GM18907 (cell line): ENCODE measurements around the gene HSH2D.
"Not testable (repeated sequence)": the region's sequence is repeated elsewhere in the genome, so short reads cannot be mapped to it uniquely, and the experiment has no call there.

Experiments used
- ATAC-seq: cut with Tn5 transposase; IDR thresholded peaks from one replicate; pipeline ENCODE4 v1.9.1; 2021; ENCODE audit warnings: mild to moderate bottlenecking, moderate library complexity; ENCODE audit not compliant: unreplicated experiment

The HSH2D gene

GRCh38 chr19:16119075-16119857 lies 24.2 kb upstream of the HSH2D start:
- ATAC-seq: not testable (repeated sequence)

DNA sequence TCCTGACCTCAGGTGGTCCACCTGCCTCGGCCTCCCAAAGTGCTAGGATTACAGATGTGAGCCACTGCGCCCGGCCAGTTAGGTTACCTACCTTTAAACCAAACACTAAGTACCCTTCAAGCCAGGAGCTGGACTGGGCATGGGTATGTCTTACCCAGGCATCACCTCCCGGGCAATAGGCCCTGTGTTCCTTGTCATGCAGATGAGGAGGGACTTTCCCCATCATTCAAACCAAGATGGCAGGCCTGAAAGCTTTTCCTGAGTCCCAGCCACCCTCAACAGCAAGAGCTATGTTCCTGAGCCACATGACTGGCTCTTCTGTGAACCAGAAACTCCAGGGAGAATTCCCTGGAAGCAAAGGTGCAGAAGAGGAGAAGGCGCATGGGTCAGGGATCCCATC lies 22.3 kb upstream of the HSH2D start:
- no peak for ATAC-seq

DNA sequence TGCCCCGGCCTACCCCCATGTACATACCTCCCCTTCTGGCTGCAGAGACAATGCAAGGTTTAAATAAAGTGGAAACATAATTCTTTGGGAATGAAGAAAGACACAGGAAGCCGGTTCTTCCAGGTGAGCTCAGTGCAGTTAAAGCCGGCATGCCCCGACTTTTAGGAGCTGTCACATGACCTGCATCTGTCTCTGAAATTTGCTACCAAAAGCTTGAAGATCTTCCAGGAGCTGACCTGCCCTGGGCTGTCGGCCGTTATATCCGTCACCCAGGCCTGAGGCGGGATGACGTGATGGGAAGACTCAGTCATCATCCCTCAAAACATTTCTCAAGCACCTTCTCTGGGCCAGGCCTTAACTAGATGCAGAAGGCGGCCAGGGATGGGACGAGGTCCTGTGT lies 21.5 kb upstream of the HSH2D start:
- ATAC-seq: no peak

DNA sequence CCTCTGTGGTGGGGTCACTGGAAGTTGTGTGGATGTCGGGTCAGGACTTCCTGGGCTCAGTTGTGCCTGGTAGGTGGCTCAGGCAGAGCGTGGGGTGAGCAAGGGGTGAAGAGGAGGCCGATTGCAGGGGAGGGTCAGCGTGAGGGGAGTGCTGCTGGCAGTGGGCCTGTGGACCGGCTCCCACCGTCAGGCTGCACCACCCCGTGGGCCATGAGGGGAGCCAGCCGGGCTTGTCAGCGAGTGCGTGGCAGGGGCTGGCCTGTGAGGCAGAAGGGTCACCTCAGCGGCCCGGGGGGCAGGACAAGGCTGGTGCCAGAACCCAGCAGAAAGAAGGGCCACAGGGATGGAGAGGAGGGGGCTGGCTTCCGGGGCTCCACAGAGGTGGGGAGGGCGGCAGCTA lies 18.5 kb upstream of the HSH2D start:
- ATAC-seq: no peak

- ATAC-seq: no peak
These were observed 17.6 kb upstream of the HSH2D start for GRCh38 chr19:16125737-16126495.

DNA sequence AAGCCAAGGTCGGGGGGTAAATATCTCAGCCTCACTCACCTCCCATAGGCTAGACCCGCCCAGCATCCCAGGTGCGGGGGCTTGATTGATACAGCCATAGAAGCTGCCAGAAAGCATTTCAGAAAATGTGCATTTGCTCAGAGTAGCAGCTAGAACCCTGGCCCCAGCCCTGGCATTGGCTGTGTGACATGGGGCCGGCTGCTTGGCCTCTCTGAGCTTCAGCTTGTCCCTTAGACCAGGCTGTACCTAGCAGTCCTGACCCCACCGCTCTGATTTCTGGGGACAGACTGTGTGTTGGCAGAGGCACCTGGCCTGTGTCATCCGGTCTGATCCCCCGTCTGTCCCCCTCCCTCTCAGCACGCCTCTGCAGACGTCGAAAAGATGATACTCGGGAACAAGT lies 16.4 kb upstream of the HSH2D start:
- ATAC-seq: no peak

- ATAC-seq: no peak
These were observed 15.6 kb upstream of the HSH2D start for GRCh38 chr19:16127776-16128371.

- ATAC-seq: no peak
These were observed 11.8 kb upstream of the HSH2D start for GRCh38 chr19:16131648-16132047.

DNA sequence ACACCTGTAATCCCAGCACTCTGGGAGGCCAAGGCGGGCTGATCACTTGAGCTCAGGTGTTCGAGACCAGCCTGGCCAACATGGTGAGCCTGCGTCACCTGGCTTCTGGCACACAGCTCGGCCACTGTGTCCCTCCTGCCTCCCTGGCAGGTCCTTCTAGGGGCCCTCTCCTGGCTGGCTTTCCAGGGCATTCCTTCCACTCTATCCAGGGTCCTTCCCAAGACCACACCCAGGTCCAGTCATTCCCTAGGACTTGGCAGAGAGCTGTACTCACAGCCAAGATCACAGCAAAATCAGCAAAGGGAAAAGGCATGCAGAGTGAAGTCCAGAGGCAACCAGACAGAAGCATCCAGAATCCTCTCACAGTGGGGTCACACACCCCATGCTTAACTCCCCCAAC lies 9.7 kb upstream of the HSH2D start:
- no peak for ATAC-seq

DNA sequence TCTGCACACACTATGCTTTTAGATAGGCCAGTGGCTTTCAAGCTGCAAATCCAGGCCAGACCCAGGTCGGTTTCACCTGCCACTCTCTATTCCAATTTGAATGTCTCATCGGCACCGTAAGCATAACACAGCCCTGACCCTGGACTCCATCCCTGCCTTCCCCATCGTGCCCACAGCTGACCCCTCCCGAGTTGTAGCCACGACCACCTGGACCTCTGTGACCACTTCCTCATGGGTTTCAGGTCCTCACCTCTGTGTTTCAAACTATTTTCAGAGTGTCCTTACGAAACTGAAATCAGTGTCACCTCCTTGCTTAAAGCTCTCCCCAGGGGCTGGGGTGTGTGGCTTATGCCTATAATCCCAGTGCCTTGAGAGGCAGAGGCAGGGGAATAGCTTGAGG lies 9.0 kb upstream of the HSH2D start:
- no peak for ATAC-seq

DNA sequence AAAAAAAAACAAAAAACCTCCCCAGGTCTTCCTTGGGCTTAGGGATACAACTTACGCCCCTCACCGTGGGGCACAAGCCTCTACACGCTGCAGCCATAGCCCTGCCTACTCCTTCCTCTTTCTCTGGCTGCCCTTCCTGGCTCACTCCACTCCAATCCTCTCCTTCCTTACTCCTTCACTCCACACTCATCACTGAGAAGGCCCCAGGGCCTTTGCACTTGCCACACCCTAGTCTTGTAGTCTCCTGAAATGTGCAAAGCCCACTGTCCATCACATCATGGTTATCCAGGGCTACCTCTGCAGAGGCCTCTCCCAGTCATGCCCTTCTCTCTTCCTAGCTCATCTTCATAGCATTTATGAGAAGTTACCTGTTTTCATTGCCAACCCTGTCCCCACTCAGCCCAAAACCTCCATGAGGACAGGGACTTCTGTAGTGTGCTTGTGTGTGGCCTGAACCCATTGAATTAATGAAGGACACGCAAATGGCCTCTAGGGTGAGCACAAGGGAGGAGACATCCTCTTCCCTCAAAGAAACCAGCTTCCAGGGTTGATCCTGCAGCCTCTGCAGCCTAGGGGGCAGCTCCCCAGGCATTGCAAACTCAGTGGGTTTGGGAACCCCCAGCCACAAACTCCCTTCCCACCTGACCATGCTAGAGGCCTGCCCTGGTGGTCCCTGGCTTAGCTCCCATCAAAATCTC lies 7.9 kb upstream of the HSH2D start:
- no peak for ATAC-seq

- ATAC-seq: no peak
These were observed 7.1 kb upstream of the HSH2D start for GRCh38 chr19:16136185-16136999.

DNA sequence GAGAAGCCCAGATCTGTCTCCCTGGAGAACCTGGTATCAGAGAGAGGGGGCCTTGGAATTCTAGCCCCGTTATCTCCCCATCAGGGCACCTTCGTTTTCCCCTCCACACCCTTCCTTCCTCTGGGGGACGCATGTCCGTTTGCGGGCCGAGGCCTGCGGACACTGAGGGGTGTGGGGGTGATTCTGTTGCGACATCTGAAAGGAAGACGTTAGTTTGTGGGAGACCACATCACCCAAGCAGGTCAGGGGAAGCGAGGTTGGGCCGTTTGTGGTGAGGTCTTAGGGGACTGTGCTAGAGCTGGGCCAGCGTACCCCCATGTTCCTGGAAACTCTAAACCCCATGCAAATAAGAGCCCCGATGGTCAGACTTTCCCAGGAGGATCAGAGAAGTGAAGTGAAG lies 3.7 kb upstream of the HSH2D start:
- peak; percentile 31 for ATAC-seq

DNA sequence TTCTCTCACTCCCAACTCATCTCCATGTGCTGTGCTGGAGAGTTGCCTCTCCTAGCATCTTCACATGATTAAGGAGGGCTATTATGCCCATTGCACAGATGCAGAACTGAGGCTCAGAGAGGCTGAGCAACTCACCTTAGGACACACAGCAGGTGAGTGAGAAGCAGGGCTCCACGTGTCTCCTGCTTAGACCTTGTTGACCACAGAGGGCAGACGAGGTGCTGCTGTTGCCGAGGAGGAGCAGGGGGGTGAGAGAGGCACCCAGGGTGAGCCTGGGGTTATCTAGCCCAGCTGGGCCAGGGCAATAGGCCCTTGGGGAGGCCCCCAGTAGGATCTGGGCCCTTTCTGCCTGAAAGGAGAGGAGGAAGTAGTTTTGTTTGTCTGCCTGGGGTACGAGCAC lies 2.4 kb upstream of the HSH2D start:
- peak; percentile 45 for ATAC-seq

- no peak for ATAC-seq
These were observed 1.4 kb upstream of the HSH2D start for GRCh38 chr19:16142032-16142580.

GRCh38 chr19:16144216-16144581 lies 714 bp downstream of the HSH2D start:
- no peak for ATAC-seq

- ATAC-seq: no peak
These were observed 2.6 kb downstream of the HSH2D start for GRCh38 chr19:16146112-16146511.

GRCh38 chr19:16148443-16149229 lies 5.2 kb downstream of the HSH2D start:
- no peak for ATAC-seq

GRCh38 chr19:16153582-16154336 lies 10.3 kb downstream of the HSH2D start:
- ATAC-seq: no peak
